Smooth muscle cell (in vitro differentiated cells): Measurements from ENCODE around the gene MPDU1. TPM values are rescaled to one million over a fixed set of nuclear protein-coding genes. Genes with fewer than 3 reads are reported as not detected.
A peak's percentile ranks its signal among the peaks of the same experiment; 100 is the strongest.

Experiments used
- DNase-seq: peaks from one replicate; lab custom pipeline; 2025; ENCODE audit not compliant: unreplicated experiment; lab: John Stamatoyannopoulos, UW
- H2AFZ ChIP-seq: fragments of 200-600 bp; sonication (generic); 2 replicates; pipeline ENCODE4 v1.6.0; 2016; ENCODE audit warnings: antibody characterized with exemption, low read depth, mild to moderate bottlenecking
- H3F3A ChIP-seq: fragments of 200-600 bp; sonication (generic); 2 replicates; pipeline ENCODE4 v1.6.0; 2017; ENCODE audit warnings: antibody characterized with exemption, low read depth
- H3K27ac ChIP-seq: fragments of 200-600 bp; sonication (generic); 2 replicates; pipeline ENCODE4 v1.5.1; 2016; ENCODE audit warnings: low read depth, mild to moderate bottlenecking
- H3K27me3 ChIP-seq: fragments of 200-600 bp; sonication (generic); 2 replicates; pipeline ENCODE4 v1.6.1; 2016; ENCODE audit warnings: low read depth, mild to moderate bottlenecking
- H3K36me3 ChIP-seq: fragments of 200-600 bp; sonication (generic); 2 replicates; pipeline ENCODE4 v1.5.1; 2016; ENCODE audit warnings: low read depth
- H3K4me1 ChIP-seq: fragments of 200-600 bp; sonication (generic); 2 replicates; pipeline ENCODE4 v1.5.1; 2016; ENCODE audit warnings: low read depth
- H3K4me2 ChIP-seq: fragments of 200-600 bp; sonication (generic); 2 replicates; pipeline ENCODE4 v1.6.0; 2016; ENCODE audit warnings: mild to moderate bottlenecking
- H3K4me3 ChIP-seq: fragments of 200-600 bp; sonication (generic); 2 replicates; pipeline ENCODE4 v1.5.1; 2016; ENCODE audit warnings: mild to moderate bottlenecking
- H3K79me2 ChIP-seq: fragments of 200-600 bp; sonication (generic); 2 replicates; pipeline ENCODE4 v1.6.0; 2016; ENCODE audit warnings: low read depth, mild to moderate bottlenecking
- H3K9ac ChIP-seq: fragments of 200-600 bp; sonication (generic); 2 replicates; pipeline ENCODE4 v1.6.0; 2016; ENCODE audit warnings: low read depth
- H3K9me3 ChIP-seq: fragments of 200-600 bp; sonication (generic); replicated peaks from 2 replicates; pipeline ENCODE4 v1.5.1; 2016; ENCODE audit warnings: low read depth
- H4K20me1 ChIP-seq: fragments of 200-600 bp; sonication (generic); 2 replicates; pipeline ENCODE4 v1.6.0; 2016; ENCODE audit warnings: low read depth
- WGBS: methylation state at CpG from one replicate; pipeline ENCODE4 v1.1.7; 2016; ENCODE audit warnings: low lambda C conversion rate; 5-methylcytosine and 5-hydroxymethylcytosine counted together
- polyA plus RNA-seq: library from polyadenylated mRNA; unstranded; fragments of >200 nt; fragmentation: Nextera tagmentation; extraction: Ambion mirVana; gene quantifications from 2 replicates; pipeline ENCODE4 v1.2.1, GENCODE V29; 2016
- total RNA-seq: library from RNA; depleted of rRNA; stranded (reverse); fragments of >200 nt; gene quantifications from 2 replicates; pipeline ENCODE4 v1.2.3, GENCODE V29; 2014
- TF ChIP-seq, protein P1 (sequence below): fragments of 200-600 bp; sonication (generic); IDR thresholded peaks from 2 replicates; pipeline ENCODE4 v1.5.1; 2017; ENCODE audit warnings: borderline replicate concordance, mild to moderate bottlenecking, antibody characterized with exemption; ENCODE audit not compliant: insufficient read depth, poor library complexity, severe bottlenecking

MPDU1 gene
- total and polyA plus RNA-seq, 2 experiments from 2014 or later: 70.7 to 228 TPM

DNA sequence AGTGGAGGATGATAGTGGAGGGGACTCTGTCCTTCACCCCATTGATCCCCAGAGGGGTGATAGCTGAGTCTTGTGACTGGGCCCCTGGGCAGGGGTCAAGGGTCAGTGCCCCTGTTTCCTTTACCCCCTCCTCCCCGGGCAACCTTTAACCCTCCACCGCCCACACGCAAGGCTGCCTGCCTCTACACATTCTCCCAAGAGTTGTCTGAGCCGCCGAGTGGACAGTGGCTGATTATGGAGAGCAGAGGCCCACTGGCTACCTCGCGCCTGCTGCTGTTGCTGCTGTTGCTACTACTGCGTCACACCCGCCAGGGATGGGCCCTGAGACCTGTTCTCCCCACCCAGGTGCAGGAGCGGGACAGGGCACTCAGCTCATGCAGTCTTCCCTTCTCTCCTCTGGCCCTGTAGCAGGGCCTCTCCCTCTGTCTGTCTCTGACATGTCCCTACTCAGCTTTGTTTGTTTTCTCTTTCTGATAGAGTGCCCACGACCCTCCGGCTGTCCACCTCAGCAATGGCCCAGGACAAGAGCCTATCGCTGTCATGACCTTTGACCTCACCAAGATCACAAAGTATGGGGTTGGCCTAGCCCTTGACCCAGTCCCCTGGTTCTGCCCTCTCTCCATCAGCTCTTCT, 46.4 kb downstream of the MPDU1 start, which contains the start of gene SHBG:
Gene SHBG, plus strand, starts transcription at position 197 of the 633 bp plus-strand sequence. Its CDS starts 38 bp downstream, at position 235.
- Histone ChIP-seq H3K4me3 (no peak within 1 kb of the TSS), H3K9ac (no peak within 1 kb of the TSS), H3K27me3 (no peaks in the 10 kb centered on the region), H3K4me1 (no peaks in the 10 kb centered on the region), H3K79me2 (peaks cover 8% of the 10 kb centered on the region), H2AFZ (no peak within 1 kb of the TSS), H3K27ac (no peak within 1 kb of the TSS), H4K20me1 (no peaks in the 10 kb centered on the region), H3K4me2 (no peak within 1 kb of the TSS), H3K36me3 (no peaks in the 10 kb centered on the region), H3F3A (no peaks in the 10 kb centered on the region), H3K9me3 (no peaks in the 10 kb centered on the region)
- TF ChIP-seq, protein P1, sequence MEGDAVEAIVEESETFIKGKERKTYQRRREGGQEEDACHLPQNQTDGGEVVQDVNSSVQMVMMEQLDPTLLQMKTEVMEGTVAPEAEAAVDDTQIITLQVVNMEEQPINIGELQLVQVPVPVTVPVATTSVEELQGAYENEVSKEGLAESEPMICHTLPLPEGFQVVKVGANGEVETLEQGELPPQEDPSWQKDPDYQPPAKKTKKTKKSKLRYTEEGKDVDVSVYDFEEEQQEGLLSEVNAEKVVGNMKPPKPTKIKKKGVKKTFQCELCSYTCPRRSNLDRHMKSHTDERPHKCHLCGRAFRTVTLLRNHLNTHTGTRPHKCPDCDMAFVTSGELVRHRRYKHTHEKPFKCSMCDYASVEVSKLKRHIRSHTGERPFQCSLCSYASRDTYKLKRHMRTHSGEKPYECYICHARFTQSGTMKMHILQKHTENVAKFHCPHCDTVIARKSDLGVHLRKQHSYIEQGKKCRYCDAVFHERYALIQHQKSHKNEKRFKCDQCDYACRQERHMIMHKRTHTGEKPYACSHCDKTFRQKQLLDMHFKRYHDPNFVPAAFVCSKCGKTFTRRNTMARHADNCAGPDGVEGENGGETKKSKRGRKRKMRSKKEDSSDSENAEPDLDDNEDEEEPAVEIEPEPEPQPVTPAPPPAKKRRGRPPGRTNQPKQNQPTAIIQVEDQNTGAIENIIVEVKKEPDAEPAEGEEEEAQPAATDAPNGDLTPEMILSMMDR: no peak
- WGBS: 85% methylated on average over 13 of the region's 13 CpGs
- no peak for DNase-seq

DNA sequence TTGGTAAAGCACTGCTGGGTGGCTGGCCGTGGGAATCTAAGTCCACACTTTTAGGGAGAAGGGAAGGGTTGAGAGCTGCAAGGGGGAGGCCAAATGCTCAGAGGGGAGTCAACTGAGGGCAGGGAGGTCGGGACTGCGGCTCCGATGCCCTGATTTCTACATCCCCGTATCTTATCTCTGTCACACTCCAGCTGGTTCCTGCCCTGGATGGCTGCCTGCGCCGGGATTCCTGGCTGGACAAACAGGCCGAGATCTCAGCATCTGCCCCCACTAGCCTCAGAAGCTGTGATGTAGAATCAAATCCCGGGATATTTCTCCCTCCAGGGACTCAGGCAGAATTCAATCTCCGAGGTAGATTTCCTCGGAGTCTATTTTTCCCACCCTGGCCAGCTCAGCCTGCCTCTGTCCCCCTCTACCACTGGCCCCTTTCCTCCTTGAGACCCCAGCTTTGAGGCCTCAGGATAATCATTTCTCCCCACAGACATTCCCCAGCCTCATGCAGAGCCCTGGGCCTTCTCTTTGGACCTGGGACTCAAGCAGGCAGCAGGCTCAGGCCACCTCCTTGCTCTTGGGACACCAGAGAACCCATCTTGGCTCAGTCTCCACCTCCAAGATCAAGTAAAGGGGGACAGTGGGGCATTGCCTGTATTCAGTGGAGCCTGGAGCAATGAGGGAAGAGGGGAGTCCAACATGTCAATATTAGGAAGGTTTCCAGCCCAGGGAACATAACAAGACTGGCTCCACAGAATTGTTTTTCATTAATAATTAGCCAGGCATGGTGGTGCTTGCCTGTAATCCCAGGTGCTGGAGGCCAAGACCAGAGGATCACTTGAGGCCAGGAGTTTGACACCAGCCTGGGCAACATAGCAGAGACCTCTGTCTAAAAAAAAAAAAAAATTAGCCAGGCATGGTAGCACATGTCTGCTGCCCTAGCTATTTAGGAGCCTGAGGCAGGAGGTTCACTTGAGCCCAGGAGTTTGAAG, 48.0 kb downstream of the MPDU1 start:
- no peak for DNase-seq
- 65% methylated on average over 11 of the region's 11 CpGs for WGBS
- Histone ChIP-seq H3K9ac (no peak overlapping the region), H2AFZ (no peak overlapping the region), H3K79me2 (peaks cover 5% of the 10 kb centered on the region), H3K36me3 (no peaks in the 10 kb centered on the region), H3K4me2 (no peak overlapping the region), H3K4me1 (no peaks in the 10 kb centered on the region), H3F3A (no peaks in the 10 kb centered on the region), H4K20me1 (no peaks in the 10 kb centered on the region), H3K27ac (no peak overlapping the region), H3K9me3 (no peaks in the 10 kb centered on the region), H3K27me3 (no peaks in the 10 kb centered on the region), H3K4me3 (no peak overlapping the region)
- TF ChIP-seq, protein P1: no peak

DNA sequence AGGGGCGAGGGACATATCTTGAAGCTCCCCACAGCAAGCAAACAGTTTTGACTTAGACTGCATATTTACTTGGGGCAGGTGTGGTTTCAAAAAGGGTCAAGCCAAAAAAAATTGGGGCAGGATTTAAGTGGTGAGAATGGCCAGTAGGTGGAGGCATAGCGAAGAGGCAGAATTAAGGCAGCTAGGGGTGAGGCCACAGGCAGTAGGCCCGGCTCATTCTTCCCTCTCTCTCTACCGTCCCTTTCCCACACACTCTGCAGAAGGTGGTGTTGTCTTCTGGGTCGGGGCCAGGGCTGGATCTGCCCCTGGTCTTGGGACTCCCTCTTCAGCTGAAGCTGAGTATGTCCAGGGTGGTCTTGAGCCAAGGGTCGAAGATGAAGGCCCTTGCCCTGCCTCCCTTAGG, 48.8 kb downstream of the MPDU1 start:
- Histone ChIP-seq H3K4me1 (no peaks in the 10 kb centered on the region), H4K20me1 (no peaks in the 10 kb centered on the region), H3K4me3 (no peak overlapping the region), H3K27ac (no peak overlapping the region), H3K9me3 (no peaks in the 10 kb centered on the region), H3K9ac (no peak overlapping the region), H3F3A (no peaks in the 10 kb centered on the region), H3K4me2 (no peak overlapping the region), H3K27me3 (no peaks in the 10 kb centered on the region), H2AFZ (peak overlapping the region; percentile 38), H3K36me3 (no peaks in the 10 kb centered on the region), H3K79me2 (no peaks in the 10 kb centered on the region)
- TF ChIP-seq, protein P1: peak; percentile 43
- WGBS: 36% methylated on average over 6 of the region's 6 CpGs
- no peak for DNase-seq
